ENCODE data around the gene MS4A4A. TPM values are rescaled to one million over a fixed set of nuclear protein-coding genes. Genes with fewer than 3 reads are reported as not detected.
"Not testable (repeated sequence)": the region's sequence is repeated elsewhere in the genome, so short reads cannot be mapped to it uniquely, and the experiment has no call there.

The MS4A4A gene
- total RNA-seq, 1 donor from 2014 or later = not detected

DNA sequence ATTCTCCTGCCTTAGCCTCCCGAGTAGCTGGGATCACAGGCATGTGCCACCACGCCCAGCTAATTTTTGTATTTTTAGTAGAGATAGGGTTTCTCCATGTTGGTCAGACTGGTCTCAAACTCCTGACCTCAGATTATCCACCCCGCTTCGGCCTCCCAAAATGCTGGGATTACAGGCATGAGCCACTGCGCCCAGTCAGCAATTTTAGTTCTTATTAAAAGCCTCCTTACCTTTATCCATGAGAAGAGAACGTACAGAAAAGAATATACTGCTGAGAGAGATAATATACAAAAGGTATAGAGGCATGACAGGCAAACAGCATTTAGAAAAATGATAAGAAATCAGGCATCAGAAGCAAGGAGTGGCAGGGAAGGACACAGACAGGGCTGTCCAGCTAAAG, 21.4 kb downstream of the MS4A4A start:
- intact Hi-C loops (cut with micrococcal nuclease) = not testable (repeated sequence)

DNA sequence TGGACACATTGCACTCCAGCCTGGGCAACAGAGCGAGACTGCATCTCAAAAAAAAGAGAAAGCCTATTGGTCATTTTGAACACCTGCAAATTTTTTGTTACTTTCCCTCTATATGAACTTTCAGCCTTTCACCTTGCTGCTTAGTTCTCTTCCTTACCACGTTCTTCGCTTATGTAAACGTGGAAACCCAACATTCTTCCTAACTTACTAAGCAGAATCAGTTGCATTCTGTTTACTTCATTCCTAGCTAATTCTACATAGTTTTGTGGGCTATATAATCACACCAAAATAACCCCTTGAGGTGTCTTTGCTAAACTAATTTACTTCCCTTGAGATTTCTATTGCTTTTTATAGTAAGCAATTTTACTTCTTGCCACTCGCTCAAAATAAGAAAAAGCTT, 23.2 kb downstream of the MS4A4A start:
- intact Hi-C loops (cut with micrococcal nuclease) = no loop called here

DNA sequence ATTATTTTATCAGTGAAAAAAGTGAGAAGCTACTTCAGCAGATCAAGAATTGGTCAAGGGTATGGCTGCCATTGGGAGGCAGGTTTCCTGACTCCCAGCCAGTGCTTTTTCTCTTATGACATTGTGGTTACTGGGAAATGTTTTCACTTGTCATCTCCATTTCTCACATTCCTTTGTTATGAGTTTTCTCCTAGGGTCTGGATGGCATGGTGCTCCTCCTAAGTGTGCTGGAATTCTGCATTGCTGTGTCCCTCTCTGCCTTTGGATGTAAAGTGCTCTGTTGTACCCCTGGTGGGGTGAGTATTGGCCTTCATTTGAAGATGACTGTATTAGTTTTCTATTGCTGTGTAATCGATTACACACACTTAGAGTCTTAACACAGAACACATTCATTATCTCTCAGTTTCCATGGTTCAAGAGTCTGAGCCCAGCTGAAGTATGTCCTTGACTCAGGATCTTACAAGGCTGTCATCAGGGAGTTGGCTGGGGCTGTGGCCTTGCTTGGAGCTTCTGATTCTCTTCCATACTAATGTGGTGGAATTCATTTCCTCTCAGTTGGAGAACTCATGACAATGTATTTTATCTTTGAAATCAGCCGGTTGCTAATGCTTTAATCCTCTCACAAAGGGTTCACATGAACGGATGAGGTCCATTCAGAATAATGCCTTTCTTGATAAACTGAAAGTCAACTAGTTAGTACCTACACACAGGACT, 25.6 kb downstream of the MS4A4A start:
- intact Hi-C loops (cut with micrococcal nuclease) = no loop called here

DNA sequence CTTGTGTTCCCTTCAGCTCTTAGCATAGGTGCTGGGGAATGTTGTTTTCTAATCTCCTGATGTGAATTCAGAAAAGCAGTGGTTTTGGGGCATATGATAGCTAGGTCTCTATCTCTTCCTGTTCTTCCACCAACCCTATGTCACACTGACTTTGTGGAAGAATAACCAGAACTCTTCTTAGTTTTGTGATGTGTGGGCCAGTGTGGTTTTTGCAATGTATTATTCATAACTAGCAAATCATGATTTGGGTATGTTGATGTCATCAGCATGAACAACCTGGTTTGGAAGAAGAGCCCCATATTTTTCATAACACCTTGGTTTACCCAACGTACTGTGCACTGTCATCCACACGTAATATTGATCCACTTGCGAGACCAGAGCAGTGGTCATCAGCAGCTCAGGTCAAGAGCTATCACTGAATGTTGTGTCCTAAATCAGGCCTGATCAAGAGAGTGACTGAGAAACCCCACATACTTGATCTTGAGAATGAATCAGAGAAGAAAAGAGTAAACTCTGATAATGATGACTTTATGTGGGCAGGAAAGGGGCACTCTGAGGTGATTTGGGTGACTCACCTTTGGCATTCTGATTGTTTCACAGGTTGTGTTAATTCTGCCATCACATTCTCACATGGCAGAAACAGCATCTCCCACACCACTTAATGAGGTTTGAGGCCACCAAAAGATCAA, 27.2 kb downstream of the MS4A4A start:
- intact Hi-C loops (cut with micrococcal nuclease) = no loop called here

DNA sequence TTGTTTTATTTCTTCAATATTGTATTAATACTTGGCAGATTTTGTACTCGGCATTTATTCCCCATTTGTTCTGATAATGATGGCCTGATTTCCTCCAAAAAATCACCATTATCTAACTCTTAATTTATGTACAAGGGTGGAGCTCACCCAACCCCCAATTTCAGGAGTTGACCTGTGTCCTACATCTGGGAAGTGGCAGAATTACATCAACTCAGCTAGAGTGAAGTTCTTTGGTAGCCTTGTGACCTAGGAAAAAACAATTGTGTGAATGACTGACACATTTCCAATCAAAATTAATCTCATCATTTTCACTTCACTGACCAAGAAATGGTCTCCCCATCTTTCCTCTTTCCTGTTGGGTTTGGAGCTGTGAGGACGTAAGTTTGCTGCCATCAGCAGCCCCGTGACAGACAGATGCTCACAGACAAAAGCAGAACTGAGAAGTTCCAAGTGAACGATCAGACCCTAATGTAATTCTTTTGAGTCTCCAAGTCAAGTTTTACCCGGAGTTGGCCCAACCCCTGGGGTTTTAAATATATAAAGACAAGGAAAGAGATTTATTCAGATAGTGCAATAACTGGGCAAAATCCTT, 30.0 kb downstream of the MS4A4A start:
- intact Hi-C loops (cut with micrococcal nuclease) = no loop called here

DNA sequence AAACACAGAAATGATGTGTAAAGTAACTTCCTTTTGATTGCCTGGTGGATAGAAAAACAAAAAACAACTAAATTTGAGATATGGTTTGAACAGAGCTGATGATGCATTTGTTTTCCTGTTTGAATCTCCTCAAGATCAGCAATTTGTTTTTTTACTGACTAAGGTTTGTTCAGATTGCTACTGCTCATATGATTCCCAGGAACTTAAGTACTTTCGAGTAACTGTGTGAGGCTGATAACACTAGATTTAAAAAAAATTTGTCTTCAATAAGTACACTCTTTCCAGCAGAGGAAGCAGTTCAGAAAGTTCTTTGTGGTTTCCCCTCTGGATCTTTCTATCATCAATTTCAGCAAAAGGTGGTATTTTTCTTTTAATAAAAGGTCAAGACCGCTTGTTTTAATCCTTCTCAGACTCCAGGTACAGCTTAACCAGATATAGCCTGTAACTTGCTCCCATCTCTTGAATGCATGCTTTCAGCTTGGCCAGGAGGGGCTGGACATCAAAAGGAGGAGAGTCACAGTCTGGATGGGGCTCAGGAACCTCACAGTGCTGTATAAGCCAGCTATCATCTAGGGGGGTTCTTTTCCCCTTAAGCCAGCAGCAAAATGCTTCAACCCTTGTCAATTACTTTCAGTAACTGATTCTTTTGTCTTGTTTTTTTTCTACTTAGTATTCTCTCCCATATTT, 34.3 kb downstream of the MS4A4A start:
- intact Hi-C loops (cut with micrococcal nuclease) = no loop called here

DNA sequence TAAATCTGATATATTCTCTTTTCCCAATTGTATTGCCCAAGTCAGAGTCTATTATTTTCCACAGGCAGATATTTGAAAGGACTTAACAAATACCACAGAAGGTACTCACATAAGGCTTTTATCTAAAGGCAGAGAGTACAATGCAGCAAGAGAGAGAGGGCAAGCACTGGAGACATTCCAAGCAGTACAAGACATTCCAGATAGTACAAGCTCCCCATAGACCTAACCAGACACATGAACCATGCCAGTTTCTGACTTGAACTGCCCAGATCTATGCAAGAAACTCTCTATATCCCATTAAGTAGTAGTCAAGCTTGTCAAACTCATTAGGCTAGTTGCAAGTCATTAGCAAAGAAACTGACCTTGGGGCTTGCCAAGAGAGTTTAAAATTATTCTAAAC, 35.4 kb downstream of the MS4A4A start:
- intact Hi-C loops (cut with micrococcal nuclease) = no loop called here

DNA sequence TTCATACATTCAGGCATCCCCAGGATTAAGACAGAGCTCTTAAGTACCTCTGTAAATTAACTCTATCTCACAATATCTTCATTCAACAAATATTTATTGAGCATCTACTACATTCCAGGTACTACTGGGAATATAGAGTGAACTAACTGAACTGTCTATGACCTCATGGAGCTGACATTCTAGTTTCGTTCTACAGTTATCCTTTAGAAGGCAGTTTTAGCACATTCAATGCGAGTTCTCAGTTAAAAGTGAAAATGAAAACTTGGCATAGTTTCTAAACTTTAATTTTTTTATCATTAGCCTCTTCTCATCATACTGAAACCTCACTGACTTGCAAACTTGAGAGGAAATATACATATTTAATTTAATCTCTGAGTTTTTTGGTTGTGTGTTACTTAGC, 35.9 kb downstream of the MS4A4A start:
- intact Hi-C loops (cut with micrococcal nuclease) = no loop called here

DNA sequence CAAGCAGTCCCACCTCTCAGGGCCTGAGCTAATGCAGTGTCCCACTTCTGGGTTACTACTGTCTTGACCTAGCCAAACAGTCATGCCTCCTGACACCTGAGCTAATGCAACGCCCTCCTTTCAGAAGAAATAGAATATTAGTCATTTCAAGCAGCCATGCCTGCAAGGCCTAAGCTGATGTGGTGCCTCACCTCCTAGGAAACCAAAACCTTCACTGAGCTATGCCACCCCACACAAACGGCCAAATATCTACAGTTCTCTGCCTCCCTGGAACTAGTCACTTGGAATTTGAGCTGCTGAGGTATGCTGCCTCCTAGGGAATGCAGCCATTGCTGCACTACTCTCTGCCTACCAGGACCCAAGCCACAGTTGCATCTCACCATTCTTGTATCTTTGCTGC, 38.3 kb downstream of the MS4A4A start:
- intact Hi-C loops (cut with micrococcal nuclease) = no loop called here

DNA sequence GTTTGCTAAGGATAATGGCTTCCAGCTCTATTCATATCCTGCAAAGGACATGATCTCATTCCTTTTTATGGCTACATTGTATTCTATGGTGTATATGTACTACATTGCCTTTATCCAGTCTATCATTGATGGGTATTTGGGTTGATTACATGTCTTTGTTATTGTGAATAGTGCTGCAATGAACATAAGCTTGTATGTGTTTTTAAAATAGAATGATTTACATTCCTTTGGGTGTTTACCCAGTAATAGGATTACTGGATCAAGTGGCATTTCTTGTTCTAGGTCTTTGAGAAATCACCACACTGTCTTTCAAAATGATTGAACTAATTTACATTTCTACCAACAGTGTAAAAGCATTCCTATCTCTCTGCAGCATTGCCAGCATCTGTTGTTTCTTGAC, 40.6 kb downstream of the MS4A4A start:
- intact Hi-C loops (cut with micrococcal nuclease) = no loop called here

DNA sequence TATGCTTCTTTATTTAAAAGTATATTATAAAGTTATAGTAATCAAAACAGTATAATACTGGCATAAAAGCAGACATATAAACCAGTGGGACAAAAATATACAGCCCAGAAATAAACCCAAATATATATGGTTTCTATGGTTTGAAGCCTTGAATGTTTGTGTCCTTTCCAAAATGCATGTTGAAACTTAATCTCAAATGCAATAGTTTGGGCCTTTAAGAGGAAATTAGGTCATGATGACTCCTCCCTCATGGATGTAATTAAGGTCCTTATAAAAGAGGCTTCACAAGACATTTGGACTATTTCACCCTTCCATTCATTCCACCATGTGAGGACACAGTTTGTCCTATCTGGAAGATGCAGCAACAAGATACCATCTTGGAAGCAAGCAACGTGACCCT, 46.5 kb downstream of the MS4A4A start, which contains the start of gene MS4A6E:
Gene MS4A6E (plus strand): TSS at position 301 of the 400 bp plus-strand sequence. CDS start 7,641 bp downstream, outside the sequence.
- intact Hi-C loops (cut with micrococcal nuclease) = no loop called here

DNA sequence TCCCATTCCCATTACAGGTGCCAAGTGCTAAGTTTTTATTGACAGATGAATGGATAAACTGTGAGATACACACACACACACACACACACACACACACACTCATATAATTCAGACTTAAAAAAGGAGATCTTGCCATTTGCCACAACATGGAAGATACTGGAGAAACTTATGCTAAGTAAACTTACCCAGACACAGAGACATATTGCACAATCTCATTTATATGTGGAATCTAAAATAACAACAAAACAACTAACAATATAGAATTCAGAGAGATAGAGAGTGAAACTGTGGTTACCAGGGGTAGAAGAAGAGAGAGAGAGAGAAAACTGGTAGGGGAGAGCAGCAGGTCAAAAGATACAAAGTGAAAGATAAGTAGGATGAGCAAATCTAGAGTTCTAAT, 48.0 kb downstream of the MS4A4A start:
- intact Hi-C loops (cut with micrococcal nuclease) = no loop called here

DNA sequence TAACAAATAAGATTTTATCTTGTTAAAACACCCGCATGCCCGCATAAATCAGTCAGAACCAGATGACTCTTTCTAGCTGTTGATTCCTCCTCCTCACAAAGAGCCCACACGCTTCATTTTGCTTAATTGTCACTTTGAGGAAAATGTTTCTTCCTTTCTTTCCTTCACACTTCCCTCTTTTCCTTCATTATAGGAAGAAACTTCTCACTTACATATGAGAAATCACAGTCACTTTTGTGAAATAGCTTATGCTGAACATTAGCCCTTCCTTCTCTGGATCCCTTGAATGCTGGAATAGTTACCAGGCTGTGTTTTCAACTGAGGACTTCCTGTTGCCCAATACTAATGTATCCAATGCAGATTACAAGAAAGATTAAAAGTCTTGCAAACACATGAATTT, 52.4 kb downstream of the MS4A4A start:
- intact Hi-C loops (cut with micrococcal nuclease) = no loop called here

DNA sequence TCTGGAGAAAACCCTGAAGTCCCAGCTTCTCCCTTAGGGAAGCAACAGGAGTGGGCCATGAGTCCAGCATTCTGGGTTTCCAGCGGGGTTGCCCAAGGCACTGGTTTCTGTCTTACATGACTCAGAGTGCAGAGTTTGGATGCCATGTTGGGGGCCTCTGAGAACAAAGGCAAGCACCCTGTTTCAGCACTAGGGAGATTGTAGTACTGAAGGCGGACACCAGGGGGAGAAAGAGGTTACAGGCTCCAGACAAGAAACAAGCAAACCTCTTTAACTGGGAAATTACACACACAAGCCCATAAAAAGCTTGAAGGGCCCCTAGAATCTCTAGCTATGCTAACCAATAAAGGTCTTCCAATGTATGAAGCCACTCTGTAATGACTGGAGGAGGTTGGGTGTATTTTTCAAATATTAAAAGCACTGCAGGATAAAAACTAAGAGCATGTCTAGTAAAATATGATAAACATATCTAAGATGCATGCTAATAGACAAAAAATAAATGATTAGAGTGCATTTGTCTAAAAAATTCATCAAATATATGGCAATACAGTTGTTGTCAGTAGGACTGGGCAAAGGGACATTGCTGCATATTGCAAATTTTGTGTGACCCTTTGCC, 53.6 kb downstream of the MS4A4A start:
- intact Hi-C loops (cut with micrococcal nuclease) = no loop called here

DNA sequence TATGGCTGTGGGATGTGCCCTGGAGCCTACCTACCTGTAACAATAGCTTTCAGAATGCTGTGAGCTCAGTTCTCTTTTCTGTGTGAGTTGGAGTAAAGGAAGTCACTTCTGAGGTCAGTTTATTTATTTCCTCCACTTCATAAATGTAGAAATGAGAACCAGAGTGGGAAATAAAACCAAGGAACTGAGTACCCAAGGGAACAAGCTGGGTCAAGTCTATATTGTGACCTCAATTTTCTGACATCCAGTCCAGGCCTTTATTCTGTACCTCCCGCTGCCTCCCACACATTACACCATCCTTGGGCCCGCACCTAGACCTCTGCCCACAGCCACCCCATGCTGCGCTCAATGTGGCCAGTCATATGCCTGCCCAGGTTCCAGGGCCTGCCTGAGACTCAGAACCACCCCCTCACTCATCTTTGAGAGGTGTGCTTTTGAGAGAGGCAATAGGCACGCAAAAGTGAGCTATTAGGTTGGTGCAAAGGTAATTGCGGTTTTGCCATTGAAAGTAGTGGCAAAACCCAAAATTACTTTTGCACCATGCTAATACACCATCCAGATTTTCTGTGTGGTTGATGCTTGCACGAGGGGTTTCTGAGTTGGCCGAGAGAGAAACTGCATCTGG, 56.4 kb downstream of the MS4A4A start:
- intact Hi-C loops (cut with micrococcal nuclease) = no loop called here

DNA sequence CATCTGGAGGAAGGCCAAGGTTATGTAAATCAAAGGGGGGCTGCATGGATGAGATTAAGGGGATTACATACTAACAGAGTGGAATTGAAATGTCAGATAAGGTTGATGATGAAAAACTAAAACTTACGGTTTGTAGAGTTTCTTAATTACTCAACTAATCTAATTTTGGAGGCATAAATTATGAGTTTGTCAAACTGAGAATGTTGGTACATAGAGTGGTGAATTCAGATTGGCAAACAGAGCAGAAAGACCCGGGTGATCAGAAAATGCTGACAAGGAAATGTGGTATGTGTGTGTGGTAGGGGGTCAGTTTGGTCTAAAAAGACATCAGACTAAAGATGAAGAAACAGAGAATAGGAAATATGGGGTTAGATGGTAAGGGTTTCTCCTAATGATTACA, 57.6 kb downstream of the MS4A4A start:
- intact Hi-C loops (cut with micrococcal nuclease) = no loop called here

DNA sequence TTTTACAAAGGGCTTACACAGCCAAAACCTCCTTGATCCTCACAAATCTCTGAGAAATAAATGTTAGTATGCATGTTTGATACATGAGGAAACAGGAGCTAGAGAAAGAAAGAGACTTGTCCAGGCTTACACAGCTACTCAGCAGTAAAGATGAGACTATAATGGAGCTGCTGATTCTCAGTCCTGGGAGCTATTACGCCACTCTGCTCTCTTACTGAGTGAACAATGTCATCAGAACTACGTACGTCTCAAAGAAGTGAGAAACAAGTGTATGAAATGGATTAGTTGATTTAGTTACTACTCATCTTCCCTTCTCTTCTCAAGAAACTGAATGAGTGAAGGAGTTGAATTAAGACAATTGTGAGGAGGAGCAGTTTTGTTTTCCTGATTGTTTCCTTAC, 58.9 kb downstream of the MS4A4A start:
- intact Hi-C loops (cut with micrococcal nuclease) = no loop called here

DNA sequence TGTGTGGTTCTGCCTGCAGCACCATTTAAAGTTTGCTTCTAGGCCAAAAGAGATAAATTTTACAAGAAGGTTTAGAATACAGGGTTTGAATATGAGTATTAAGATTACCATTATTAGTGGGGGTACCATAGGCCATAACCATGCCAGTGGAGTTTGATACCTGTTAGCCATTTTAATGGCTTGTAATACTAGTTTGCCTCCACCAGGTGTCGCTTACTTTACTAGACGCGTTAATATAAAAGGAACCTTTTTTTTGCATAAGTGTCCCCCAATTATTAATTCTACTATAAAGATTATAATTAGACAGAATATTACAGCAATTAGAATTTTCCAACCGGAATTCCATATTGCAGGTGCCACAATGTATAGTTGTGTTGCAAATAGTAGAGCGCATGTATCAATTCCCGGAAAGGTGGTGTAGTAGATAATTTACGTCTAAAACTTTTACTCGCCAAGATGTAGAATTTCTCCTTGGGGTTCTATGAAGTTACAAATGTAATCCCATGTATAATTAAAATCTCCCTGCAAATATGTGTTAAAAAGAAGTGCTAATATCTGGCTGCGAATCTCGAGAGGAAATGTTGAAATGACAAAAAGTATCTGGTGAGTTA, 62.7 kb downstream of the MS4A4A start:
- intact Hi-C loops (cut with micrococcal nuclease) = loop anchor here (1.0 kb wide), 1 partner anchor 275 kb away; no protein-coding TSS in a partner anchor

DNA sequence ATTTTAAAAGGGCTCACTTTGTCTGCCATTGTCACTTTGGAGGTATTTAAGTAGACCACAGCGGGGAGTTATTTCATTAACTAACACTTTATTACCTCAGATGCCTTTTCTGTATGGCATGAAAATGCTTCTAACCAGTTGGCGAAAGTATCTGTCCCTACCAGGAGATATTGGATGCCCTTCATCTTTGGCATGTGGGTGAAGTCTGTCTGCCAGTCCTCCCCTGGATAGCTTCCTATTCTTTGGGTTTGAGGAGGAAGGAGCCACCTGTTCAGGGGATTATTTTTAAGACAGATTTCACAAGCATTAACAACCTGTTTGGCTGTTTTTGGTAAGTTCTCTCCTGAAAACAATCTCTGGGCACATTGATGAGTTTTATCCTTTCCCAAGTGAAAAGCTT, 63.7 kb downstream of the MS4A4A start:
- intact Hi-C loops (cut with micrococcal nuclease) = no loop called here

DNA sequence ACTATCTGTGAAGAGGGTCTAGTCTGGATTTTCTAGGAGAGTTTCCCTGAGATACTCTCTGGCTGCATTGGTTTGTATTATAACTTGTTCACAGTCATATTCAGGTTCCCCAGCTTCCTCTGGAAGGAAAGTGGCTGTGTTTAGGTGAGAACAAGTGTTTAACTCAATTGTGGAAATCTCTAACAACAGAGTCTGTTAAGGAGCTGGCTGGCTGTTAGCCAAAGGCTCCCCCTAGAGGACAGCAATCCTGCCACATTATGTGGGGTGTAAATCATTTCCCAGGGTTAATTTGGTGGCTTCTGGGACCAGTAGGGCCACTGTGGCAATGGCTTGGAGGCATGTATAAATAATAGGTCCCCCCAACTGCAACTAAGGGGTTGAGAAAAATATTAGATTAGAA, 65.0 kb downstream of the MS4A4A start:
- intact Hi-C loops (cut with micrococcal nuclease) = no loop called here
